ENCODE measurements around the gene CNOT11.

DNA sequence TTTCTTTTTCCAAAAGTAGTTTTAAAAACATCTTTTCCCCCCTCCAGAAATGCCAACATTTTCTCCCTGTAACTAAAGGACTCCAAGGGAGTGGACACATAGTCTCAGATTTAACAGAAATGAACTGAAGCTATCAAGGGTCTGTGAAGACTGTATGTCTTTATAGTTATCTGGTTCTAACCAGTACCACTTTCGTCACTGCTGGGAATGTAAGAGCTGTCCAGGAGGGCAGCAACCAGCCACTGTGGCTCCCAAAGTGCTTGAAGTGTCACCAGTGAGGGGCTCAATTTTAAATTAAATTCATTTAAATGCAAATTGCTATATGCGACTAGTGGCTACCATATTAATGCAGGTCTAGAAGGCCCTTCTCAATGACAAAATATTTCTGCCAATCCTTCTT lies 40.9 kb downstream of the CNOT11 start:
- TF ChIP-seq, protein P1, sequence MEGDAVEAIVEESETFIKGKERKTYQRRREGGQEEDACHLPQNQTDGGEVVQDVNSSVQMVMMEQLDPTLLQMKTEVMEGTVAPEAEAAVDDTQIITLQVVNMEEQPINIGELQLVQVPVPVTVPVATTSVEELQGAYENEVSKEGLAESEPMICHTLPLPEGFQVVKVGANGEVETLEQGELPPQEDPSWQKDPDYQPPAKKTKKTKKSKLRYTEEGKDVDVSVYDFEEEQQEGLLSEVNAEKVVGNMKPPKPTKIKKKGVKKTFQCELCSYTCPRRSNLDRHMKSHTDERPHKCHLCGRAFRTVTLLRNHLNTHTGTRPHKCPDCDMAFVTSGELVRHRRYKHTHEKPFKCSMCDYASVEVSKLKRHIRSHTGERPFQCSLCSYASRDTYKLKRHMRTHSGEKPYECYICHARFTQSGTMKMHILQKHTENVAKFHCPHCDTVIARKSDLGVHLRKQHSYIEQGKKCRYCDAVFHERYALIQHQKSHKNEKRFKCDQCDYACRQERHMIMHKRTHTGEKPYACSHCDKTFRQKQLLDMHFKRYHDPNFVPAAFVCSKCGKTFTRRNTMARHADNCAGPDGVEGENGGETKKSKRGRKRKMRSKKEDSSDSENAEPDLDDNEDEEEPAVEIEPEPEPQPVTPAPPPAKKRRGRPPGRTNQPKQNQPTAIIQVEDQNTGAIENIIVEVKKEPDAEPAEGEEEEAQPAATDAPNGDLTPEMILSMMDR (IDR thresholded peaks at IDR 0.05; ENCODE audit: low read depth, low read length) = no peak
- TF ChIP-seq EZH2phosphoT487 (IDR thresholded peaks at IDR 0.05; ENCODE audit: low read depth) = no peak
